ENCODE measurements around the gene NKAPD1. TPM values are rescaled to one million over a fixed set of nuclear protein-coding genes. Genes with fewer than 3 reads are reported as not detected.

Gene NKAPD1
- total and polyA plus RNA-seq, 4 donors = 12.4 to 24.4 (median 13.6) TPM

- DNase-seq (no peak), ATAC-seq (ENCODE audit: insufficient read depth, low FRiP score) (no peak)
- Histone ChIP-seq H3K9ac (ENCODE audit: insufficient read depth in 1 of 2, low read length in 2 of 2) (no peak overlapping the region), H3K36me3 (ENCODE audit: control insufficient read depth in 4 of 4, insufficient read depth in 4 of 4, low read length in 4 of 4) (peaks cover 7 to 45% (median 21%) of the 10 kb centered on the region in 4 donors), H3K27me3 (ENCODE audit: control insufficient read depth in 3 of 3, insufficient read depth in 3 of 3, low read length in 2 of 3) (no peaks in the 10 kb centered on the region), H3K27ac (ENCODE audit: low read depth in 1 of 2, low read length in 1 of 2) (no peak overlapping the region), H3K4me1 (ENCODE audit: control insufficient read depth in 5 of 5, insufficient read depth in 5 of 5, low read length in 5 of 5) (peaks cover 0 to 2% (median 0%) of the 10 kb centered on the region in 5 donors), H3K4me3 (no peak overlapping the region), H3K9me3 (ENCODE audit: control insufficient read depth in 4 of 4, insufficient read depth in 3 of 4, low read length in 3 of 4) (no peaks in the 10 kb centered on the region)
- 48% methylated on average over 2 of the region's 2 CpGs for WGBS, 2 donors
- TF ChIP-seq CTCF (IDR thresholded peaks at IDR 0.05; ENCODE audit: control extremely low read depth, extremely low read depth) = no peak
Observed at GRCh38 chr11:112049777-112050176, 24.3 kb upstream of the NKAPD1 start.

DNA sequence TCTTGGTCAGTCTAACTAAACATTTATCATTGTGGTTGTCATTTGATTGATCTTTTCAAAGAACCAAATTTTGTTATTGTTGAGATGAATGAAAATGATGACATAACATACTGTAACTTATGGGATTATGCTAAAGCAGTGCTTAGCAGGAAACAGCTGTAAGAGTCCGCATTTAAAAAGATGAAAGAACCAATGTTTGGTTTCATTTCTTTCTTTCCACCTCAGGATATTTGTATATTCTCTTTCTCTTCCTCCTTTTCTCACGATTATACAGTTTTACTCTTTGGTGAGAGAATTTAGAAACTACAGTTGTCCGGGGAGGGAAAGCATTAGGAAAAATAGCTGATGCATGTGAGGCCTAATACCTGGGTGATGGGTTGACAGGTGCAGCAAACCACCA, 23.4 kb upstream of the NKAPD1 start:
- Histone ChIP-seq H3K27ac (ENCODE audit: low read depth in 1 of 2, low read length in 1 of 2) (no peak overlapping the region), H3K9ac (ENCODE audit: insufficient read depth in 1 of 2, low read length in 2 of 2) (no peak overlapping the region), H3K36me3 (ENCODE audit: control insufficient read depth in 4 of 4, insufficient read depth in 4 of 4, low read length in 4 of 4) (peaks cover 7 to 42% (median 18%) of the 10 kb centered on the region in 4 donors), H3K27me3 (ENCODE audit: control insufficient read depth in 3 of 3, insufficient read depth in 3 of 3, low read length in 2 of 3) (no peaks in the 10 kb centered on the region), H3K9me3 (ENCODE audit: control insufficient read depth in 4 of 4, insufficient read depth in 3 of 4, low read length in 3 of 4) (no peaks in the 10 kb centered on the region), H3K4me1 (ENCODE audit: control insufficient read depth in 5 of 5, insufficient read depth in 5 of 5, low read length in 5 of 5) (peaks cover 0 to 2% (median 0%) of the 10 kb centered on the region in 5 donors), H3K4me3 (no peak overlapping the region)
- no peak for DNase-seq
- WGBS, 2 donors = 76 to 77% methylated on average over 3 of the region's 3 CpGs
- ATAC-seq (ENCODE audit: insufficient read depth, low FRiP score) = no peak
- no peak for TF ChIP-seq CTCF (IDR thresholded peaks at IDR 0.05; ENCODE audit: control extremely low read depth, extremely low read depth)

- TF ChIP-seq CTCF (IDR thresholded peaks at IDR 0.05; ENCODE audit: control extremely low read depth, extremely low read depth) = no peak
- H3K36me3 ChIP-seq (ENCODE audit: control insufficient read depth in 4 of 4, insufficient read depth in 4 of 4, low read length in 4 of 4) = peaks cover 6 to 36% (median 18%) of the 10 kb centered on the region in 4 donors
- 88 to 91% methylated on average over 3 of the region's 3 CpGs for WGBS, 2 donors
Observed at GRCh38 chr11:112051768-112052167, 22.3 kb upstream of the NKAPD1 start.

DNA sequence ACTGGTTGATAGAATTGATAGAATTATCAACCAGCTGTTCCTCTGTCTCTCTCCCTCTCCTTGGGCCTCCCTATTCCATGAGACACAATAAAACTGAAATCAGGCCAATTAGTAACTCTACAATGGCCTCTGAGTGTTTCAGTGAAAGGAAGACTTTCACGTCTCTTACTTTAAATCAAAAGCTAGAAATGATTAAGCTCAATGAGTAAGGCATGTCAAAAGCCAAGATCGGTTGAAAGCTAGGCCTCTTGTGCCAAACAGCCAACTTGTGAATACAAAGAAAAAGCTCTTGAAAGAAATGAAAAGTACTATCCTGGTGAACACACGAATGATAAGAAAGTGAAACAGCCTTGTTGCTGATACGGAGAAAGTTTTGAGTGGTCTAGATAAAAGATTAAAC, 16.9 kb upstream of the NKAPD1 start:
- H3K36me3 ChIP-seq (ENCODE audit: control insufficient read depth in 4 of 4, insufficient read depth in 4 of 4, low read length in 4 of 4) = peaks cover 4 to 39% (median 21%) of the 10 kb centered on the region in 4 donors
- H3K27me3 ChIP-seq (ENCODE audit: control insufficient read depth in 3 of 3, insufficient read depth in 3 of 3, low read length in 2 of 3) = no peaks in the 10 kb centered on the region
- H3K9ac ChIP-seq (ENCODE audit: insufficient read depth in 1 of 2, low read length in 2 of 2) = no peak overlapping the region
- H3K27ac ChIP-seq (ENCODE audit: low read depth in 1 of 2, low read length in 1 of 2) = no peak overlapping the region
- ATAC-seq (ENCODE audit: insufficient read depth, low FRiP score) = no peak
- DNase-seq = peak in 2 of 3 donors; percentile 30 to 48
- H3K9me3 ChIP-seq (ENCODE audit: control insufficient read depth in 4 of 4, insufficient read depth in 3 of 4, low read length in 3 of 4) = no peaks in the 10 kb centered on the region
- no peak overlapping the region for H3K4me3 ChIP-seq
- 71 to 76% methylated on average over 4 of the region's 4 CpGs for WGBS, 2 donors
- no peaks in the 10 kb centered on the region for H3K4me1 ChIP-seq (ENCODE audit: control insufficient read depth in 5 of 5, insufficient read depth in 5 of 5, low read length in 5 of 5)
- TF ChIP-seq CTCF (IDR thresholded peaks at IDR 0.05; ENCODE audit: control extremely low read depth, extremely low read depth) = no peak

More at GRCh38 chr11:112051768-112052167, 22.3 kb upstream of the NKAPD1 start:
- Histone ChIP-seq H3K4me3 (no peak overlapping the region), H3K27me3 (ENCODE audit: control insufficient read depth in 3 of 3, insufficient read depth in 3 of 3, low read length in 2 of 3) (no peaks in the 10 kb centered on the region), H3K9me3 (ENCODE audit: control insufficient read depth in 4 of 4, insufficient read depth in 3 of 4, low read length in 3 of 4) (no peaks in the 10 kb centered on the region), H3K4me1 (ENCODE audit: control insufficient read depth in 5 of 5, insufficient read depth in 5 of 5, low read length in 5 of 5) (peaks cover 0 to 2% (median 0%) of the 10 kb centered on the region in 5 donors), H3K27ac (ENCODE audit: low read depth in 1 of 2, low read length in 1 of 2) (no peak overlapping the region), H3K9ac (ENCODE audit: insufficient read depth in 1 of 2, low read length in 2 of 2) (no peak overlapping the region)
- DNase-seq = no peak
- no peak for ATAC-seq (ENCODE audit: insufficient read depth, low FRiP score)

Data from lung (tissue), 12 donors.